NCI-H2196 treated with DMSO at 0.1 percent for 48 hours (cell line): ENCODE results near the gene TCF19.
A peak's percentile ranks its signal among the peaks of the same experiment; 100 is the strongest.

Experiments
- DNase-seq: peaks from one replicate; lab custom pipeline; 2025; ENCODE audit not compliant: unreplicated experiment; lab: John Stamatoyannopoulos, UW

Gene TCF19, protein sequence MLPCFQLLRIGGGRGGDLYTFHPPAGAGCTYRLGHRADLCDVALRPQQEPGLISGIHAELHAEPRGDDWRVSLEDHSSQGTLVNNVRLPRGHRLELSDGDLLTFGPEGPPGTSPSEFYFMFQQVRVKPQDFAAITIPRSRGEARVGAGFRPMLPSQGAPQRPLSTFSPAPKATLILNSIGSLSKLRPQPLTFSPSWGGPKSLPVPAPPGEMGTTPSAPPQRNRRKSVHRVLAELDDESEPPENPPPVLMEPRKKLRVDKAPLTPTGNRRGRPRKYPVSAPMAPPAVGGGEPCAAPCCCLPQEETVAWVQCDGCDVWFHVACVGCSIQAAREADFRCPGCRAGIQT

DNA sequence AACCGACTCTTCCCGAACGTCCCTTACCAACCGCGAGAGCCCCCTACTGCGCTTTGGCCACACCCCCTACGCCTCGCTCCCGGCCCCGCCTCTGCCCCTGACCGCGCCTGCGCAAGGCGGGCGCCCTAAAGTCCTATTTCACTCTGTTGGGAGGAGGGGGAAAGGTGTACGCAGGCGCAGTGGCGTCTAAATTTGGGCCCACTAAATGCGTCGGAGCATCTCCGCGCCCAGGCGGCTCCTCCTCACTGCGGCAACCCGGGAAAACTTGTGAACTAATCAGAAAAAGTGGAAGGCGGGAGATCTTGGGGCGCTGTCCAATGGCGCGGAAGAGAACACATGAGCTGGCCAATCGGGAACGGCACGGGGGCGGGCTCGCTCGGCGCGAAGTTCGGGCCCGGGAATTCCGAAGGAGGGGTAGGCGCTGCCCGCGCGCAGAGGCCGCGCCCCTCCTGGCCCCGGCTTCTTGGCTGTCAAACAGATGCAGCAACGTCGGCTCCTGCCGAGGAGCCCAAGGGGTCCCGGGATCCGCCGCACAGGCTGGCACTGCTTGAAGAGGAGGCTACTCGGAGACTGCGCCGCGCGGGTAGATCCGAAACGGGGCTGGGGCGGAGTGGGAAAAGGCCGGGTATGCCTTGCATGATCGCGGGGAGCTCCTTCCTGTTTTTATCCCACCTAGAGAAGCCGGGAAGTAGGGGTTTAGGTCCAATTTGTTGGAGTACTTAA, at the start of gene TCF19:
Gene TCF19 (plus strand): TSS at position 450 of the 723 bp plus-strand sequence. CDS start 881 bp downstream, outside the sequence.
- peak; percentile 98 for DNase-seq

- DNase-seq: no peak
These were observed 47.4 kb upstream of the TCF19 start for GRCh38 chr6:31110825-31111582.

DNA sequence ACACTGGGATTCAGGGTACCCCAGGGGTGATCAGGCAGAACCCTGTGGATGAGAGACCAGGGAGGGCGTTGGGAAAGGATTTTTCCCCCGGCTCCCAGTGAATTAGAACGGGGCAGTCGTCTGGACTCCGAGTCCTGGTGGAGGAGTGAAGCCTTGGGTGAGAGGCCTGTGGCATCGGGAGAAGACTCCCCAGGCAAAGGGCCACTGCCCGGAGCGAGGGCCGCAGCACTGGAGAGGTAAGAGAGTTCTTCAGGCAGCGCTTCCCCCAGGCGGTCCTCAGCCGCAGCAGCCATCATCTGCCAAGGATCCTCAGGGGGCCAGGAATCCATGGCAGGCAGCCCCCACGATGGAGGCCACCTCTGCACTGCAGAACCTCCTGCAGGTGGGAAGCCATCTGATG, 46.7 kb upstream of the TCF19 start:
- no peak for DNase-seq

- no peak for DNase-seq
These were observed 45.9 kb upstream of the TCF19 start, which contains the start of gene C6orf15 for GRCh38 chr6:31112478-31112877. Gene C6orf15 (minus strand): TSS chr6:31112575. CDS start chr6:31112555, 20 bp downstream.

GRCh38 chr6:31113861-31114540, 44.4 kb upstream of the TCF19 start:
- no peak for DNase-seq

DNA sequence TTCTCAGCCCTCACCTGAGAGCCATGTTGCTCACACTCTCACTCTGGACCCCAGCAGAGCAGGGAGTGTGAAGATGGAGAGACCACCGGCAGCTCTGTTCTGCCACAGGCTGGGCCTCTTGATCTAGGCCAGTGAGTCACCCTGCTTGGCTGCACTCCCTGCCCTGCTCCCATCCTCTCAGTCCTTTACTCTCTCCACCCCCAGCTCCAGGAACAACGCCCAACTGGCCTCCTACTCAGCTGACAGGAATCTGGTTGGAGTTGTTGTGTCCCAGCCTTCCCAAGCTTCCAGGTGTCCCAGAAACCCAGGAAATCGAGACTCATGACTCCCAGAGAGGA, 43.9 kb upstream of the TCF19 start, which contains the start of gene PSORS1C1:
Gene PSORS1C1 (plus strand): TSS at position 260 of the 338 bp plus-strand sequence. CDS start 14,833 bp downstream, outside the sequence.
- no peak for DNase-seq

GRCh38 chr6:31114970-31115849, 43.2 kb upstream of the TCF19 start:
- no peak for DNase-seq

GRCh38 chr6:31115941-31116560, 42.3 kb upstream of the TCF19 start:
- DNase-seq: no peak

GRCh38 chr6:31116661-31117385, 41.6 kb upstream of the TCF19 start:
- no peak for DNase-seq

DNA sequence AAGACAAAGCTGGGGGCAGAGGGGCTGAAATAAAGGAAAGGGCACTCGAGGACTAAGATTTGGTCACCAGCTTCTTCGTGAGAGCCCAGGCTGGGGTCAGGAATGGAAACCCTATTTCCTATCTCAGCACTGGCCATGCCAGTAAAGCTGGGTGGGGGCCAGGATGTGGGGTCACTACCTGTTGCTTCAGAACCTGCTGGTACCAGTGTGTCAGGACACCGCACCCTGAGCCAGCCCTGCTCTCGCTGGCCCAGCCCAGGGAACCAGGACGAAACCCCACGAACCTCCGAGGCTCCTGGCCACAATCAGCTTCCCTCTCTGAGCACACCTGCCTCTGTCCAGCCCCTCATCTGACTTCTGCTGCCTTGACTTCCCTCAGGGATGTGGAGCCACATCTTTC, 40.2 kb upstream of the TCF19 start:
- no peak for DNase-seq

DNA sequence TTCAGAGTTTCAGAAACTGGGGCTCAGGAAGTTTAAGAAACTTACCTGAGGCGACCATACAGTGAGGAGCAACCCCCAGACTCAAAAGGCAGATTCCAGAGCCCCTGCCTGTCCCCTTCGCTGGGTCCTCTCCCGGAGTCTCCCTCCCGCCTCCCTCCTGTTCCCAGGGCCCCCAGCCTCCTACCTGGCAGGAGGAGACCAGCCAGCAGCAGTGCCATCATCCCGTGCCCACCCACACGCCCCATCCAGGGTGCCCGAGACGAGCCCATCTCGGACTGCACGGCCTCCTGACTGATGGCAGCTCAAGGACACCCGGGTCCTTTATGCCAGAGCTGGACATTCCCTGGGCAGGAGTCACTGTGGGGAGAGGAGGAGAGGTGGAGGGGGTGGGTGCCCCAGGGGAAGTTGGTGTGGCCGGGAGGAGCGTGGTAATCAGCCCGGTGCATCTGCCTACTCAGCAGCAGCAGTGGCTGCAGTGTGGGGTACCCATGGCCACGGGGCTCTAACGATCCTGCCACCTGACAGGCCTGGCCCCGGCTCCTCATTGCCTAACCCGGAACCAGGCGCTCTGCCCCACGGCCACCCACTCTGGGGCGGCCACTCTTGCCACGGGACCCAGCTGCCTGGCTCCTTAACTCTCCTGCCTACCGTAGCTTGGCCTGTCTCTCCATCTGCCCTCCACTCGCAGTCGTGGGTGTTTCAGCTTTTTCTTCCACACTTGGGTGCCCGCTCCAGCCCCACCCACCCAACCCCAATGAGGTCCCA, 38.1 kb upstream of the TCF19 start, which contains the start of gene CDSN:
Gene CDSN (minus strand): TSS at position 296 of the 765 bp plus-strand sequence. CDS start 27 bp downstream, at position 269.
- DNase-seq: no peak

- no peak for DNase-seq
These were observed 37.1 kb upstream of the TCF19 start for GRCh38 chr6:31121131-31121790.

- DNase-seq: peak; percentile 21
These were observed 35.3 kb upstream of the TCF19 start for GRCh38 chr6:31122791-31123706.

GRCh38 chr6:31125162-31125561, 33.2 kb upstream of the TCF19 start:
- no peak for DNase-seq

- no peak for DNase-seq
These were observed 32.6 kb upstream of the TCF19 start for GRCh38 chr6:31125586-31126363.
